Measurements from ENCODE around the gene TTC31.
"Not testable (repeated sequence)": the region's sequence is repeated elsewhere in the genome, so short reads cannot be mapped to it uniquely, and the experiment has no call there.

TTC31 gene

DNA sequence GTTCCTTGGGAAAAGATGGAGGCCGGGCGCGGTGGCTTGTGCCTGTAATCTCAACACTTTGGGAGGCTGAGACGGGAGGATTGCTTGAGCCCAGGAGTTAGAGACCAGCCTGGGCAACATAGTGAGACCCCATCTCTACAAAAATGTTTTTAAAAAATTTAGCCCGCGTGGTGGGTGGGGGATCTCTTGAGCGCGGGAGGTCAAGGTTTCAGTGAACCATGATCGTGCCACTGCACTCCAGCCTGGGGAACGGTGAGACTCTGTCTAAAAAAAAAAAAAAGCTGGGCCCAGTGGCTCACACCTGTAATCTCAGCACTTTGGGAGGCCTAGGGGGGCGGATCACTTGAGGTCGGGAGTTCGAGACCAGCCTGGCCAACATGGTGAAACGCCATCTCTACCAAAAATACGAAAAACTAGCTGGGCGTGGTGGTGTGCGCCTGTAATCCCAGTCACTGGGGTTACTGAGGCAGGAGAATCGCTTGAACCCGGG, 839 bp downstream of the TTC31 start:
- DNase-seq = not testable (repeated sequence)

DNA sequence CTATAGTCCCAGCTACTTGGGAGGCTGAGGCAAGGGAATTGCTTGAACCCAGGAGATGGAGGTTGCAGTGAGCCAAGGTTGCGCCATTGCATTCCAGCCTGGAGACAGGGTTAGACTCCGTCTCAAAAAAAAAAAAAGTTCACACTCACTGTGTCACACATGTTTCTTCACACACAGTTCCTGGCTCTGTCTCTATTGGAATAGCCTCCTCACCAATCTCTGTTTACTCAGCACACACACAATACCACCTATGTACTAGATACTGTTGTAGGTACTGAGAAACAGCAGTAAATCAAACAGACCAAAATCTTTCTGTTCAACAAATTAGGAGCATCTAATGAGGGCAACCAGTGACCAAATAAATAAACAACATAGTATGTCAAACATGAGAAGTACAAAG, 3.3 kb downstream of the TTC31 start:
- DNase-seq = no peak

DNA sequence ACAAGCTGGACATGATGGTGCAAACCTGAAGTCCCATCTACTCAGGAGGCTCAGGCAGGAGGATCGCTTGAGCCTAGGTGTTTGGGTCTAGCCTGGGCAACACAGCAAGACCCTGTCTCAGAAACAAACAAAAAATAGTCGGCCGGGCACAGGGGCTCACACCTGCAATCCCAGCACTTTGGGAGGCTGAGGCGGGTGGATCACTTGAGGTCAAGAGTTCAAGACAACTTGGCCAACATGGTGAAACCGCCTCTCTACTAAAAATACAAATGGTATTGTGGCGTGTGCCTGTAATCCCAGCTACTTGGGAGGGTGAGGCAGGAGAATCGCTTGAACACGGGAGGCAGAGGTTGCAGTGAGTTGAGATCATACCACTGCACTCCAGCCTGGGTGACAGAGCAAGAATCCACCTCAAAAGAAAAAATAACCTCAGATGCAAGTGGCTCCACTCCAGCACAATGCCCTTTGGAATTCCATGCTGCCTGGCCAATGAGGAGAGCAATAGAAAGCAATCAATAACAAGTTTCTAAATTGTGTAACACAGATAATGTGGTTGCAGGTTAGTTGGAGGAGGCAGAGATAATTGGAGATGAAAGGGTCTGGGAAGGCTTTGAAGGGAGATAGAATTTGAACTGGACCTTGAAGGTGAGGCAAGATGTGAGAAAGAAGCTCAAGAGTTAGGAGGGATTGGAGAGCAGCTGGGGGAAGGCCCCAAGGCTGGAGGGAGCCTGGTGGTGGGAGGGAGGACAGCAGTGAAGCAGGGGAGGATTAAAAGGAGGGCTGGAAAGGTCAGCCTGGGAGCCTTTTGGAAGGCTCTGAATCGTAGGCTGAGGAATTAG, 6.0 kb downstream of the TTC31 start:
- no peak for DNase-seq

DNA sequence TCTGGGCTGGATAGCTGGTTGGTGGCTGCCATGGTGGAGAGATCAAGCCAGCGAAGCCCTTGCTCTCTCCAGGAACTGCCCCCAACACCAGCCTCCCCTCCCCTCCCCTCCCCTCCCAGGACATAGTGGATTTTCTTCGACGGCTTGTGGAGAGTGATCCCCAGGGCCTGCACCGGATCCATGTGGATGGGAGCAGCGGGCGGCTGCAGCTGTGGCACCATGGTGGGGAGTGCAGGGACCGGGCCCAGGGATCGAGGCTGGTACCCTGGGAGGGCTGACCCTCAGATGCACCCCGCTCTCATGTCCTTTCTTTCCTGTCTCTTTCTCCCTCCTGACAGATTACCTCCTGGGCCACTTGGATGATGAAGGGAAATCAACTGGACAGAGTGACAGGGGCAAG, 7.0 kb downstream of the TTC31 start:
- no peak for DNase-seq

DNA sequence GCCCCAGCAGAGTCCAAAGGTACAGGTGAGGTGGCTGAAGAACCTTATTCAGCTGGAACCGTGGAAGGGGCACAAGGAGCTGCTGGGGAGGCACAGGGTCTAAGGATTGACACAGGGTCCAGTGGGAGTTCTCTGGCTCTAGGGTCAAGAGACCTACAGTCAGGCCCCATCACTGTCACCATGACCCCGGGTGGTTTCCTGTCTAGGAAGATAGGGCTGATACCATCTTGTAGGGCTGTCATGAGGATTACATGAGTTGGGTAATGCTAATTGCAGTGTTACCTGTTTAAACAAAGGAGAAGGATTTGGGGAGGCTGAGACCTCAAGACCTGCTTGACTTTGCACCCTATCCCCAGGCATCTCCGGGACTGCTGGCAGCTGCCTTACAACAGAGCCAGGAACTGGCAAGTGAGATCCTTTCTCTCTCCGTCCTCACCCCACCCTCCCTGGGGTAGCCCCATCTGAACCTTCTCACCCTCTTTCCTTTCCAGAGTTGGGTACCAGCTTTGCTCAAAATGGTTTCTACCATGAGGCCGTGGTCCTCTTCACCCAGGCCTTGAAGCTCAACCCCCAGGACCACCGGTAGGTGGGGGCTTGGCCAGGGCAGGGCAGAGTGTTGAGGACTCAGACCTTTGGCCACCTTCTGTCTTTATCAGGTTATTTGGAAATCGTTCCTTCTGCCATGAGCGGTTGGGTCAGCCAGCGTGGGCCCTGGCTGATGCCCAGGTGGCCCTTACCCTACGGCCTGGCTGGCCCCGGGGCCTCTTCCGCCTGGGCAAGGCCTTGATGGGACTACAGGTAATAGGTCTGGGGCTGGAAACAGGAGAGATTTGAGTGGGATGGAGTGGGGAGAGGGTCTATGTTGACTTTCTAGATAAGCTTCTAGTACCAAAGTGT, 9.0 kb downstream of the TTC31 start:
- DNase-seq = no peak

DNA sequence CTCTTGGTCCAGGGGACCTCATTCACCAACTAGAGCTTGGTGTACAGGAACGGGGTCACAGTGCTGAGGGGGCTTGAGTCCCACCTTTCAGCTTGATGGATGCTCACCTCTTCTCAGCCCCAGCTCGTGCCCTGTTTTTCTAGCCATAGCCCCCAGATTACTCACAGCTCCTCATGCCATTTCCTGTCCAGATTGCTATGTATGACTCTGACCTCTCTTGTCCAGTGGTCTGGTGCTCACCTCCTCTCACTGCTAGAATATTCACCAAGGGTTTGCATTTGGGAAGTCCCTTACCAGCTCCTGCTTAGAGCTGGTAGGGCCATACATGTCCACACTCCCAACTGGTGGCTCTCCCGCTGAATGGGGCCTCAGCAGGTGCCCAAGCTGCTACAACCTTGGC, 10.7 kb downstream of the TTC31 start:
- no peak for DNase-seq

DNA sequence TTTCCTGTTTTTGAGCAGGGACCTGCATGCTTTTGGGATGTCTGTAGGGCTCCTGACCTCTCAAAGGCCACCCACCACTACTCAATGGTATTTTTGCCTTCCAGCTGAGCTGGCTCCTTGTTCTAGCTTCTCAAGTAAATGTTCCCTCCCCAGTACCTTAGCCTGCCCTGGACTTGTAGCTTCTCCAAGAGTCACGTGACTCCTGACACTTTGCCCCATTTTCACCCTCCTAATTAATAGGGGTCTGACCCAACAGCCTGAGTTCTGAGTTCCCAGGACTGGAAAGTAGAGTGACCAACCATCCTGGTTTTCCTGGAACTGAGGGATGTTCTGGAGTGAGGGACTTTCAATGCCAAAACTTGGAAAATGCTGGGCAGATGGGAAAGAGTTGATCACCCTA, 12.6 kb downstream of the TTC31 start:
- no peak for DNase-seq

DNA sequence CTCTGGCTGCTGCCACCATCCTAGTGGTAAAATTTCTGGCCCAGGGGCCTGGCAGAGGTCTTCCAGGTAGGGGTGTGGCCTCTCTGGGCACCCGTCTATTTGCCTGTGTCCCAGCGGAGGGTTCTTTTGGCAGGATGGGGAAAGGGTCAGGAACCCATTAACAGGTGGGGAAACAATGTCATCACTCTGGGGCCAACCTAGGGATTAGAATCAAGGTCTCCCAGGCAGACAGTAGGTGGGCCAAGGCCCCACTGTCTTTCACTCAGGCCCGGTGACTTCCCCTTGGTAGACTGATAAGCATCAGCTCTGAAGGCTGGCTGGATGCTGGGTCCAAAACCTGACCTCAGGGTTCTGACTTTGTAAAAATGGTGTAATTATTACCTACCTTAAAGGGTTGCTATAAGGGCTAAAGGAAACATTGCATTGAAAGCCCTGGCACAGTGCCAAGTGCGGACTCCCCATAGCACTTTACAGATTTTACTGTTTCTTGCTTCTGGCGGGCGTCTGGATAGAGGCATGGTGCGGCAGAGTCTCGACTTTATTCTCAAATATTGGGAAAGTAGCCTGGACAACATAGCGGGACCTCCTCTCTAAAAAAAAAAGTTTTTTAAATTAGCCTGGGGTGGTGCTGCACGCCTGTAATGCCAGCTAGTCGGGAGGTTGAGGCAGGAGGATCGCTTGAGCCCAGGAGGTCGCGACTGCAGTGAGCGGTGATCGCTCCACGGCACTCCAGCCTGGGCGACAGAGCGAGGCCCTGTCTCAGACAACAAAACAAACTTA, 14.3 kb downstream of the TTC31 start:
- DNase-seq = no peak

DNA sequence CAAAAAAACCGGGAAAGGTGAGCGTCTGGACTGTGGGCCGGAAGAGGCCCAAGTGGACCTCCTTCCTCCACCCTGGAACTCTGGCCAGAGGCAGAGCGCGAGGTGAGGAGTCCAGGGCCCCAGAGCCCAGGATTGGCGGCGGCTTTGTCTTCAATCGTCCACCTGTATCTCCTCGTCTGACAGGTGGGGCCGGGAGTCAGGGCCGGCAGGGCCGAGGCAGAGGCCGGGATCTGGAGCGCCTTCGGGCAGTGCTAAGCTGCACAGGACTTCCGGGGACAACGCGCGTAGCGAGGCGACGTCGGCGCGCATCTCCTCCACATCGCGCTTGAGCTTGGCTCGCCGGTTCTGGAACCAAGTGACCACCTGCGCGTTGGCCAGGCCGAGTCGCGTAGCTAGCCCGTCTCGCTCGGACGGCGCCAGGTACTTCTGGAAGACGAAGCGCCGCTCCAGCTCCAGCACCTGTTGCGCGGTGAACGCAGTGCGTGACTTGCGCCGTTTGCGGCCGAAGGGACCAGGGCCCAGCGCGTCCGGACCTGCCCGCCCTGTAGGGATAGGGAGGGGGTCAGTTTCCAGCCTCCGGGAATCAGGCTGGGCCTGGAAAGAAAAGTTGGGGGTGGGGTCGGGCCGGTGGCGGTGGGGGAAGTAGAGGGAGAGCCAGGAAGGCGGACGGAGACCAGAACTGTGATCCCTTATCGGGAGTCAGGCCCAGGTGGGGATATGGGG, 15.1 kb downstream of the TTC31 start:
- DNase-seq = no peak

DNA sequence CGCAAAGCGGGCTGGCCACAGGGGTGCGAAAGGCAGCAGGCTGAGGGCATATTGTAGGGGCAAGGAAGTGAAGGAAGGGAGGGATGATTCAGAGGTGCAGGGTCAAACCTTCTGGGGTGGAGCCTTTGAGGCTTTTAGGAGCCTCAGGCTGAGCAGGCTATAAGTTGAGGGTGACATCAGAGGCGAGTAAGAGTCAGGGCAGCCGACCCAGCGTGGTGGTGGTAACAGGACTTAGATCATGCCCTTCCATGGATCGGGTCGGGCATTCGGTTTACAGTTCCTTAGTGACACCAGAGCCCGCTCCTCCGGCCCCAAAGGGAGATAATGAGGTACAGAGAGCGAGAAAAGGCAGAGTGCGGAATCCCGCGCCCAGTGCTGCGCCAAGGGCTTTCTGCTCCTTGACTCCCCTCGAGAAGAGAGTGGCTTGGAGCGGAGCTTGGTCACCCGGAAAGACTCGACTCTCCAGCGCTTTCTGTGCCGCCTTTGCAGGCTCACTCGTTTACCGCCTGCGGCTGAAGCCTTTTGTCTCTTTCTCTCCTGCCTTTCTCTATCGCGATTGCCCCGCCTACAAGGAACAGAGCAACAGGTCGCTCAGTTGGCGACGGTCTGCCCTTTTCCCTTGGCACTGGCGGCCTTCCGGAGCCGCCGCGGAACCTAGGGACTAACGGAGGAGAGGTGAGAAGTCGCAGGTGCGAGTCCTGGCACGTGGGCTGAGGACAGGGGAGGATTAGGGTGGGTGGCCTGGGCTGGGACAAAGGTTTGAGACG, 15.8 kb downstream of the TTC31 start:
- DNase-seq = no peak

DNA sequence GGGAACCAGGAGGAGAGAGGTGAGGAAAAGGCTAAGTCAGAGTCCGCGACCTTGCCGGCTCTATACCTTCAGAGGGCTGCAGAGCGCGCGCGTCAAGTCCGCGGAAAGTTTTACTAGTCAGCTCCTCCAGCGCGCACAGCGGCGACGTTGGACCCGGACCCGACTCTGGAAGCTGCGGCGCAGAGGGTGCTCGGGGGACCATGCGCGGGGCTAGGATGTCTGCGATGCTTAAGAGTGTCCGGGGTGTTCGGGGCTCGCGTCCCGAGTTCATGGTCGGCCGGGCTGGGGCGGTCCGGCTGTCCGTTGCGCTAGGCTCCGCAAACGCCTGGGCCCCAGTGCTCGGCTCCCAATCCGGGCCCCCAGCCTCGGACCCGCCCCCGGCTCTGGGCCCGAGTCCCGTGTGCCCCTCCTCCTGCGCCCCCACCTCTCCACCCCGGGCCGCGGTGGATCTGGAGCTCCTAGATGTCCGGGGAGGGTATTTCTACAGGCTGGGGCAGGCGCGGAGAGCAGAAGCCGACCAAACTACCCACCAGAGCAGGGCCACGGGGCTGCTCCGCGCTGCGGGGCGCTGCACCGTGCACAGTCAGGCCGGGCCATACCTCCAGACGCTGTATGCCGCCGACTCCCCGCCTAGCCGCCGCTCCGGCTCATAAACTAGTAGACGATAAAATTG, 16.5 kb downstream of the TTC31 start, which contains the start of gene LBX2:
LBX2 (minus strand) TSS at position 337 of the 673 bp plus-strand sequence; CDS start at position 271, 66 bp downstream.
- no peak for DNase-seq

DNA sequence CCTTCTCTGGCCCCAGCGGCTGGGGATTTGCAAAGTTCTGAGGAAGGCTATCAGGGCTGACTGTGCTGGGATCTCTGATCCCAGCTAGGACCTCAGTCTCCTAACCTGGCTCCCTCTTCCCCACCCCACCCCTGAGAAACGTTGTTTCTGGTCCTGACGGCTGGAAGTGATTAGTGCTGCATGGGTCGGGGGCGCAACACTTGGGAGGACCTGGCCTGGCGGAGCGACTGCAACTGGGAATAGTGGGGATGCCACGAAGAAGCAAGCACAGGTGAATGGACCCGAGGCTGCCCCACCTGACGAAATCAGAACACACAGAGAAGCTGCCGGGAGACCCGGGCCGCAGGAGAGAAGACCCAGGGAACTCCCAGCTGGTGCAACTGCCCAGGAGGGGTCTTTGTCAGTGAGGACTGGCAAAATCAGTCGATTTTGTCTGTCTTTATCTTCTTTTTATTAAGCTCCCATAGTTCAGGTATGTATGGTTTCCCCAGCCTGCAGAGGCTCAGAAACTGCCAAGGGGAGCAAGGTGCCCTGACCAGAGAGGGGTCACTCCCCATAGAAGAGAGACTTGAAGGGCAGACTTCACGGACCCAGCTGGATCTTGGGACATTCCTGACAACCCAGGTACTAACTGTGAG, 17.2 kb downstream of the TTC31 start:
- DNase-seq = no peak

DNA sequence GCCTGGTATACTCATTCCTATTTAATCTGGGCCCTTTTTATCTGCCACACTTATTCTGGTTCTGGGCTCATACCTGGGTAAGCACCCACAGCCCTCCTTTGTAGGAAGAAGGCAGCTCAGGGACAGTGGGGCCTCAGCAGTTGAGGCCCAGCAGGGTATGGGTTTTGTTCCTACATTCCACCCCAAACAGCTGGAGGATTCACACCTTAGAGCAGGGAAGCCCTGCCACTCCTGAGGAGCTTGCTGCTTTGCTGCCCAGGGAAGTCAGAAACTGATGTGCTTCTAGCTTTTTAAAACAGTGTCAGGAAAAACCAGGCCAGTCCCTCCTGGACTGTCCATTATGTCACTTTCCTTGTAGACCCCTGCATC, 17.7 kb downstream of the TTC31 start:
- DNase-seq = no peak

DNA sequence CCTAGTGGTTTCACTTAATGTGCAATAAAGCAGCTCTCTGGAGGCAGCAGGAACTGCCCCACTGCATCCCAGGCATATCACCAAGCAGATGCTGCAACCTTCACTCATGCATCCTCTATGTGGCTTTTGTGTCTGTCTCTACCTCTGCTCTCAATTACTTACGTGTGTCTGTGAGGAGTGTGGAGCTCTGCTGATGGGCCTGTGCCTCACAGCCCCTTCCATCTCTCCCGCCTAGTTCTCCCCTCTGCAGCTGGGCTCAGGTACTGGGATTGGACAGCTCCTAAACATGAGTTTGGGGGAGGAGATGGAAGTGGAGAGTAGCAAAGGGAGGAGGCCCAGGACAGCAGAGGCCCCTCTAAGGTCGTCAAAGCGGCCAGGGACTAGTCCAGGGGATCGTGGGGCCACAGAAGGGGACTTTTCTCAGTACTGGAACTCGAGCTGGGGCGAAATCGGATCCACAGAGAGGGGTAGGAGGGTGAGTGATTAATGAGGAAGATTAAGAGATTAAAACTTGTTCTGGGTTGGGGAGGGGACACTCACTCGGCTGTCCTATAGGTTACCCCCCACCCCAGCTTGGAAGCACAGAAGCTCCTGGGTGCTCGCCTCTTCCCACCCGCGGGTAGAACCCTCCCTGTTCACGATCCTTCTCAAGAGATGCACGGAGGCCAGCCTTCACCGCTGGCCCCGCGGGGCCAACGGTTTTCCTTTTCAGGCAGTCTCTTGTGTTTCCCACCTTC, 18.6 kb downstream of the TTC31 start:
- no peak for DNase-seq

DNA sequence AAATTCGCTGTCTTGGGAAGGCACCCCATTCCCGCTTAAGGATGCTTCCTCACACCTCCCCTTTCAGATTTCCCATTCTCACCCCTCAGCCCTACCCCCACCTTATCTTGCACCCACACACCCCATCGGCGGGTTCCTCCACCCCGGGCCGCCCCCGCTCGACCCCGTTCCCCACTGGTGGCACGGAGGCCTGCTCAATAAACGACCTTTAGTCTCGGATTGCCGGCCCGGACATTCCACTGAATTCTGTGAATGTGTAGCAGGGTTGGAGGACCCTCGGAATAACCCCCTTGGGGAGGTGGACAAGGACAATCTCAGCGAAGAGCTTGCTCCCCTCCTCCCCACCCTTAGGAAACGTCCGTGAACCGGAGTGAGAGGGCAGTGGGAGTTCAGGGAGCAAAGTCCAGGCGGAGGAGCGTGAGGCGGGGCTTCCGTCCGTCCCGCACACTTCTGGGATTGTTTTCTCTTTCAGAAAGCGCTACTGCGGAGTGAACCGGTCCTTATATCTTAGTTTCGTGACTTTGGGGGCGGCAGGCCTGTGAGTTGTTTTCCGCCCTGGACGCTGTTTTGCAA, 19.4 kb downstream of the TTC31 start:
- no peak for DNase-seq

DNA sequence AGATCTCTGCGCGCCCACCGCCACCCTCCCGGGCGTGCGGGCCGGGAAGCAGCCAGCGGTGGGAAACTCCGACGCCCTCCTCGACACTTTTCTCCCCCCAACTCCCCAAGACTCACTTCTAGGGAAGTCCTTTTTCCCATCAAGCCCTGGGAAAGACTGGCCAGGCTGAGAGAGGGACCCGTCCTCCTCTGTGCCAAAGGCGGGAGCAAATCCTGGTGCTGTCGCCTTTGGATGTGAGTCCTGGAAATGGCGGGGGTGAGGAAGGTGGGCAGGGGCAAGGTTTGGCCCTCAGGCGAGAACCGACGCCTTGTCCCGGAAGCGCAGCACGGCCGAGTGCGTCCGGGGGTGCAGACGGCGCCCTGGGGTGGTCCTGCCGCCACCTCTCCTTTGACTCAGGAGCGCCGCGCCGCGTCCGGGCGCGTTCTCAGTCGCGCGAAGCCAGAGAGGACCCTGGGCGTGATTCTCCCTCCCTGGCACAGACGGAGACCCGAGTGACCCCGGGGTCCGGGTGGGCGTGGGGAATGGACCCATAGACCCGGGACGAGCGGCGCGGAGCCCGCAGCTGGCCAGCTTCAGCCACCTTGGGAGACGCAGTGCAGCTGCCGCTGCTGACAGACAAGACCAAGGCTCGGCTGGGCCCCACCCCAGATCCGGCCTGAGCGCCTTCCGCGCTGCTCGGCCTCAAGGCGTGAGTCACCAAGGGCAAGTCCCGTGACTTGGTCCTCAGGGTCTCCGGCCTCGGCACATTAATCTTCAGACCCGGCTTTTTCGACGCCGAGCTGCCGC, 20.0 kb downstream of the TTC31 start:
- peak in 3 of 51 donors; percentile 1 to 18 (median 3) for DNase-seq

Data from hypothalamus (tissue), 51 donors.